Measurements from ENCODE around the gene TMEM154. TPM values are rescaled to one million over a fixed set of nuclear protein-coding genes. Genes with fewer than 3 reads are reported as not detected.

Gene TMEM154
- total RNA-seq, 1 experiment from 2014 or later = 23.3 TPM

GRCh38 chr4:152594978-152595925, 84.5 kb downstream of the TMEM154 start:
- H3K27ac Mint-ChIP-seq (ENCODE audit: unreplicated experiment) = no peak overlapping the region
- no peaks in the 10 kb centered on the region for H3K4me1 Mint-ChIP-seq (ENCODE audit: low read depth, unreplicated experiment)
- TF ChIP-seq CTCF (IDR thresholded peaks at IDR 0.05; ENCODE audit: unreplicated experiment) = no peak
- no peak for DNase-seq
- H3K4me3 Mint-ChIP-seq (ENCODE audit: low read depth, unreplicated experiment) = no peak overlapping the region
- intact Hi-C loops (cut with micrococcal nuclease; ENCODE audit: unreplicated experiment) = no loop called here
- BruUV-seq (replicated peaks) = no TSS peak
- no peaks in the 10 kb centered on the region for H3K9me3 Mint-ChIP-seq (ENCODE audit: low read depth, unreplicated experiment)
- no peaks in the 10 kb centered on the region for H3K27me3 Mint-ChIP-seq (ENCODE audit: unreplicated experiment)
- no peaks in the 10 kb centered on the region for H3K36me3 Mint-ChIP-seq (ENCODE audit: insufficient read depth, unreplicated experiment)
- CTCF ChIA-PET = no interaction called here

- DNase-seq = no peak
- Mint-ChIP-seq H3K9me3 (ENCODE audit: low read depth, unreplicated experiment) (no peaks in the 10 kb centered on the region), H3K4me1 (ENCODE audit: low read depth, unreplicated experiment) (no peaks in the 10 kb centered on the region), H3K27ac (ENCODE audit: unreplicated experiment) (no peak overlapping the region), H3K4me3 (ENCODE audit: low read depth, unreplicated experiment) (no peak overlapping the region), H3K27me3 (ENCODE audit: unreplicated experiment) (no peaks in the 10 kb centered on the region), H3K36me3 (ENCODE audit: insufficient read depth, unreplicated experiment) (no peaks in the 10 kb centered on the region)
- CTCF ChIA-PET = no interaction called here
- intact Hi-C loops (cut with micrococcal nuclease; ENCODE audit: unreplicated experiment) = no loop called here
- no TSS peak for BruUV-seq (replicated peaks)
- TF ChIP-seq CTCF (IDR thresholded peaks at IDR 0.05; ENCODE audit: unreplicated experiment) = no peak
Observed at GRCh38 chr4:152594057-152594456, 85.7 kb downstream of the TMEM154 start.

GRCh38 chr4:152591876-152592275, 87.9 kb downstream of the TMEM154 start:
- BruUV-seq (replicated peaks) = no TSS peak
- intact Hi-C loops (cut with micrococcal nuclease; ENCODE audit: unreplicated experiment) = no loop called here
- Mint-ChIP-seq H3K4me3 (ENCODE audit: low read depth, unreplicated experiment) (no peak overlapping the region), H3K36me3 (ENCODE audit: insufficient read depth, unreplicated experiment) (no peaks in the 10 kb centered on the region), H3K4me1 (ENCODE audit: low read depth, unreplicated experiment) (no peaks in the 10 kb centered on the region), H3K9me3 (ENCODE audit: low read depth, unreplicated experiment) (peaks cover 4% of the 10 kb centered on the region), H3K27me3 (ENCODE audit: unreplicated experiment) (no peaks in the 10 kb centered on the region), H3K27ac (ENCODE audit: unreplicated experiment) (no peak overlapping the region)
- no peak for TF ChIP-seq CTCF (IDR thresholded peaks at IDR 0.05; ENCODE audit: unreplicated experiment)
- CTCF ChIA-PET = no interaction called here
- DNase-seq = no peak

GRCh38 chr4:152591396-152591795, 88.4 kb downstream of the TMEM154 start:
- H3K36me3 Mint-ChIP-seq (ENCODE audit: insufficient read depth, unreplicated experiment) = no peaks in the 10 kb centered on the region
- no peak overlapping the region for H3K27ac Mint-ChIP-seq (ENCODE audit: unreplicated experiment)
- H3K4me3 Mint-ChIP-seq (ENCODE audit: low read depth, unreplicated experiment) = no peak overlapping the region
- peaks cover 4% of the 10 kb centered on the region for H3K9me3 Mint-ChIP-seq (ENCODE audit: low read depth, unreplicated experiment)
- TF ChIP-seq CTCF (IDR thresholded peaks at IDR 0.05; ENCODE audit: unreplicated experiment) = no peak
- H3K27me3 Mint-ChIP-seq (ENCODE audit: unreplicated experiment) = no peaks in the 10 kb centered on the region
- CTCF ChIA-PET = no interaction called here
- no peak for DNase-seq
- intact Hi-C loops (cut with micrococcal nuclease; ENCODE audit: unreplicated experiment) = no loop called here
- H3K4me1 Mint-ChIP-seq (ENCODE audit: low read depth, unreplicated experiment) = no peaks in the 10 kb centered on the region
- no TSS peak for BruUV-seq (replicated peaks)

Data from Calu3 (cell line).